ENCODE data around the gene GUCA2B.

Gene GUCA2B

DNA sequence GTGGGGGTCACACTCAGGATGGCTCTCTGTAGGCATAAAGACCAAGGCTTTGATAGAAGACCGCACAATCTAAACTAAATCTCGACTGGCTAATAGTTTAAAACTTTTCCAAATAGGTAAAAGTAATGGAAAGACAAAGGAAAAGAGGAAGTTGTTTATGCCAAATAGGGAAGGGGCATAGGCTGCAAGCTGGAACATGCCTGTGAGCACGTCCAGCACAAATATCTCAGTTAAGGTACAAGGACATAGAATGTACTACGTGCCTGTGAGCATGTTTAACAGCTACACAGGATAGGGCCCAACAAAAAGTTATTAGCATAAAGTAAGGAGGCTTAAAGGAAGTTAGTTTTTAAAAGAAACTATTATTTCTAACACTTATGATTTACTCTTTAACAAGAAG, 38.9 kb downstream of the GUCA2B start:
- DNase-seq: no peak

DNA sequence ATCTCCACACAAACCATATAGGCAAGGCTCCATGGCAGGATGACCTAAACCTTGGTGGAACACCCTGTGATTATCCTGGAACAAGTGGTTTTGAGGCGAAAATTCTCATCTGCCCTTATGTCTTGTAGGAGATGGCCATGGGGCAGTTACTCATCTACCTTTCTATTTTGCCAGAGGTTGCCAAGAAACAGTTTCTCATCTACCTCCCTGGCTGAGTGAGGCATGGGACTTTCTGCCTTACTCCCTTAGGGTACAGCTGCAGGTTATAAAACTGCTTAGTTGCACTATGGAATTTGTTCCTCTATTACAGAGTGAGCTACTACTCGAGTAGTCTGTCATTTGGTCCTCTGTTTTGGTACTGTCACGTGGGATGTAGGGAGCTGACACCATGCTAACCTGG, 42.6 kb downstream of the GUCA2B start:
- no peak for DNase-seq

DNA sequence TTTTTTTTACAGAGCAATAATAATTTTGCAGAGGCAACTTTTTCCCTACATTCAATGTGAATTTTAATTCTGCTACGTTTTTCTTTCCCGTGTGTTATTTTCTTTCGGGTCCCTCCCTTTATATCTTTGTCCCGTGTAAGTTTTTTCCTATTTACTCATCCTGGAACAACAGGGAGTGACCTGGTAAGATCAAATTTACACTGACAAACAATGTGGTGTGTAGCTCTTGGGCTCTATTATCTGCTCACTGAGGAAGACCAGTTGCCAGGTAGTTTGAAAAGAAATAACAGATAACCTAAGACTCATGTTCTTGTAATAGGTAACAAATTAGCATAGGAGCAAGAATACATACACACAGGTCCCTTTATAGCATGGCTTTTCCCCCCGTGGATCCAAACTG, 45.0 kb downstream of the GUCA2B start:
- no peak for DNase-seq

DNA sequence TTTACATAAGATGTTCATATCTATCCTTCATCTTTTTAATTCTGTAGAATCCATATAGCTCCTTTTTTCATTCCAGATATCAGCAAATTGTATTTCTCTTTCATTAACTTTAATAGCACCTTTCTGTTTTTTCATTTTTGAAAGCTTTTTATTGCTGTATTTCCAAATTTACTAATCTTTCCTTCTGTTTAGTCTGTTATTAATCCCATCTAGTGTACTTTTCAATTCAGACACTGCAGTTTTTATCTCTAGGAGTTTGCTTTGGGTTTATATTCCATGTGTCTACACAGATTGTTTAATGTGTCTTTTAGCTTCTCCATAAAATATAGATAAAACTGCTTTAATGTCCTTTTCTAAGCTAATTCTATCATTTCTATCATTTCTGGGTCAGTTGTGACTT, 48.8 kb downstream of the GUCA2B start:
- DNase-seq: no peak

All from stimulated activated naive CD4-positive, alpha-beta T cell treated with Interleukin-2 at 50 U/mL for 16 hours (primary cell).